Breast epithelium (tissue), 4 donors: ENCODE data around the gene ANKRD29. TPM values are rescaled to one million over a fixed set of nuclear protein-coding genes. Genes with fewer than 3 reads are reported as not detected.

Experiments
- DNase-seq, 2 donors: peaks; one replicate each; pipeline ENCODE4 v3.0.0-alpha.2; 2019; ENCODE audit warnings: low spot score in 2 of 2
- H3K27ac ChIP-seq, 2 donors: fragments of 200-600 bp; sonication (generic) in 1 of 2; one replicate each; pipeline ENCODE4 v1.5.1; 2016 to 2019; ENCODE audit warnings: mild to moderate bottlenecking in 1 of 2
- H3K27me3 ChIP-seq, 2 donors: fragments of 200-600 bp; sonication (generic) in 1 of 2; one replicate each; pipeline versions ENCODE4 v1.5.1 to v1.6.0; 2017 to 2019; ENCODE audit warnings: control low read depth in 1 of 2, mild to moderate bottlenecking in 1 of 2
- H3K36me3 ChIP-seq: fragments of 200-600 bp; one replicate; pipeline ENCODE4 v1.5.1; 2019
- H3K4me1 ChIP-seq, 2 donors: fragments of 200-600 bp; sonication (generic); one replicate each; pipeline ENCODE4 v1.5.1; 2016 to 2019; ENCODE audit warnings: control low read depth in 1 of 2
- H3K4me3 ChIP-seq, 3 donors: fragments of 200-600 bp; sonication (generic); 1 replicate in 2 of 3; 2 replicates in 1 of 3; pipeline ENCODE4 v1.5.1; 2016 to 2019; ENCODE audit warnings: mild to moderate bottlenecking in 3 of 3, moderate library complexity in 2 of 3
- H3K9me3 ChIP-seq, 2 donors: fragments of 200-600 bp; sonication (generic) in 1 of 2; one replicate each; pipeline ENCODE4 v1.5.1; 2016 to 2019; ENCODE audit warnings: control low read depth in 1 of 2
- POLR2A ChIP-seq: fragments of 450-650 bp; IDR thresholded peaks from one replicate; pipeline ENCODE4 v1.6.1; 2016; ENCODE audit warnings: antibody characterized with exemption, mild to moderate bottlenecking, moderate library complexity
- POLR2AphosphoS5 ChIP-seq, 3 donors: sonication (generic); formaldehyde crosslinking; IDR thresholded peaks; one replicate each; pipeline ENCODE4 v1.6.1; 2017; ENCODE audit warnings: antibody characterized with exemption in 3 of 3
- intact Hi-C: fragments of 100-400 bp; cut with DNase I; formaldehyde crosslinking; loops from one replicate; pipeline ENCODE4 v1.15.1; 2023; ENCODE audit warnings: low total_unique reads
- total RNA-seq, 3 donors: library from RNA; depleted of rRNA; stranded (reverse); fragments of >200 nt; gene quantifications; one replicate each; pipeline ENCODE4 v1.1.0, GENCODE V29; 2016
- TF ChIP-seq, protein P1 (sequence below), 3 donors: fragments of 450-650 bp; IDR thresholded peaks; one replicate each; pipeline ENCODE4 v1.5.1; 2016 to 2017; ENCODE audit warnings: antibody characterized with exemption in 3 of 3, mild to moderate bottlenecking in 3 of 3, moderate library complexity in 3 of 3

ANKRD29 gene
- total RNA-seq, 3 donors from 2014 or later = 8.8 to 13.8 (median 9.9) TPM

GRCh38 chr18:23612434-23613090, 50.1 kb downstream of the ANKRD29 start:
- TF ChIP-seq, protein P1, sequence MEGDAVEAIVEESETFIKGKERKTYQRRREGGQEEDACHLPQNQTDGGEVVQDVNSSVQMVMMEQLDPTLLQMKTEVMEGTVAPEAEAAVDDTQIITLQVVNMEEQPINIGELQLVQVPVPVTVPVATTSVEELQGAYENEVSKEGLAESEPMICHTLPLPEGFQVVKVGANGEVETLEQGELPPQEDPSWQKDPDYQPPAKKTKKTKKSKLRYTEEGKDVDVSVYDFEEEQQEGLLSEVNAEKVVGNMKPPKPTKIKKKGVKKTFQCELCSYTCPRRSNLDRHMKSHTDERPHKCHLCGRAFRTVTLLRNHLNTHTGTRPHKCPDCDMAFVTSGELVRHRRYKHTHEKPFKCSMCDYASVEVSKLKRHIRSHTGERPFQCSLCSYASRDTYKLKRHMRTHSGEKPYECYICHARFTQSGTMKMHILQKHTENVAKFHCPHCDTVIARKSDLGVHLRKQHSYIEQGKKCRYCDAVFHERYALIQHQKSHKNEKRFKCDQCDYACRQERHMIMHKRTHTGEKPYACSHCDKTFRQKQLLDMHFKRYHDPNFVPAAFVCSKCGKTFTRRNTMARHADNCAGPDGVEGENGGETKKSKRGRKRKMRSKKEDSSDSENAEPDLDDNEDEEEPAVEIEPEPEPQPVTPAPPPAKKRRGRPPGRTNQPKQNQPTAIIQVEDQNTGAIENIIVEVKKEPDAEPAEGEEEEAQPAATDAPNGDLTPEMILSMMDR (IDR thresholded peaks at IDR 0.05) = no peak
- TF ChIP-seq POLR2AphosphoS5 (IDR thresholded peaks at IDR 0.05) = no peak
- no peak for TF ChIP-seq POLR2A
- H3K9me3 ChIP-seq = no peaks in the 10 kb centered on the region
- H3K27ac ChIP-seq = no peak overlapping the region
- no peaks in the 10 kb centered on the region for H3K27me3 ChIP-seq
- intact Hi-C loops = no loop called here
- no peak for DNase-seq
- no peaks in the 10 kb centered on the region for H3K4me1 ChIP-seq
- H3K36me3 ChIP-seq = no peaks in the 10 kb centered on the region
- no peak overlapping the region for H3K4me3 ChIP-seq

DNA sequence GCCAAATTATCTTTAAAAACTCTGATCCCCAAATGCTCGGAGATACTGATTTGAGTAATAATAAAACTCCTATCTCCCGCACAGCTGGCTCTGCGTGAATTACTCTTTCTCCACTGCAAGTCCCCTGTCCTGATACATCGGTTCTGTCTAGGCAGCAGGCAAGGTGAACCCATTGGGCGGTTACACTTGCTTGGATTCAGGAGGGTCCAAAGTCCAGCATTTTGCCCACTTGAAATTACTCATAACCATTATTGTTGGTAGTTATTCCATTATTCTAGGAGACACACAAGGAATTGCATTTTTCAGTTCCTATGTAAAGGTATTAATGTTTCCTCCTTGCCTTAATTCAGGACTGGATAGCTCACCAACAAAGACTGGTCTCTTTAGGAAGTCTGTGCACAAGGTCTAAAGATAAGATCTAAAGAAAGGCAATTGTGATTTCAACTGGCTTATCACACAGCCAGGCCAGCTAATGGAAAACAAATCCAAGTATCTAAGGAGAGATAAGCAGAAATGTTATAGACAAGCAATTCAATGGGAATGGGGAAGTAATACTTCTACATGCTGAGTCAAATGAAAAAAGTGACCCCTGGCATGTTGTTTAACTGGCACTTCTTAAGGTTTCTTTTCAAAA, 53.2 kb downstream of the ANKRD29 start:
- TF ChIP-seq POLR2A (no peak), POLR2AphosphoS5 (IDR thresholded peaks at IDR 0.05) (no peak)
- TF ChIP-seq, protein P1 (IDR thresholded peaks at IDR 0.05) = no peak
- Histone ChIP-seq H3K27me3 (no peaks in the 10 kb centered on the region), H3K9me3 (no peaks in the 10 kb centered on the region), H3K4me1 (no peaks in the 10 kb centered on the region), H3K4me3 (no peak overlapping the region), H3K36me3 (no peaks in the 10 kb centered on the region), H3K27ac (no peak overlapping the region)
- intact Hi-C loops = no loop called here
- no peak for DNase-seq

DNA sequence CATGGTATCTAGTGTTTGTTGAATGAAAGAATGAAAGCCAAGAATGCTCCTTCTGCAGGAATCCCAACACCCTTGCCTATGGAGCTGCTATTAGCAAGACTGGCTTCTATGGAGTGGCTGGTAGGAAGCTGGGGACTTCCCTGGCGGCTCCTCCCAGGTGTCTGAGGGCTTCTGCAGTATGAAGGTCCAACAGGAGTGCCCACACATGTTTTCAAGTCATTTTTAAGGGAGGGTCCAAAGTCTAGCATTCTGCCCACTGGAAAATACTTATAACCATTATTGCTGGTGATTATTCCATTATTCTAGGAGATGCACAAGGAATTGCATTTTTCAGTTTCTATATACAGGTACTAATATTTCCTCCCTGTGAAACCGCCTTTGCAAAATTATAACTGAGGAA, 54.5 kb downstream of the ANKRD29 start:
- TF ChIP-seq POLR2A = no peak
- TF ChIP-seq, protein P1 (IDR thresholded peaks at IDR 0.05) = no peak
- TF ChIP-seq POLR2AphosphoS5 (IDR thresholded peaks at IDR 0.05) = no peak
- DNase-seq = no peak
- intact Hi-C loops = no loop called here
- Histone ChIP-seq H3K27me3 (no peaks in the 10 kb centered on the region), H3K4me1 (no peaks in the 10 kb centered on the region), H3K9me3 (no peaks in the 10 kb centered on the region), H3K36me3 (no peaks in the 10 kb centered on the region), H3K4me3 (no peak overlapping the region), H3K27ac (no peak overlapping the region)

- Histone ChIP-seq H3K27me3 (no peaks in the 10 kb centered on the region), H3K36me3 (no peaks in the 10 kb centered on the region), H3K27ac (no peak overlapping the region), H3K9me3 (no peaks in the 10 kb centered on the region), H3K4me3 (no peak overlapping the region), H3K4me1 (no peaks in the 10 kb centered on the region)
- DNase-seq = no peak
- intact Hi-C loops = no loop called here
- TF ChIP-seq POLR2AphosphoS5 (IDR thresholded peaks at IDR 0.05) (no peak), POLR2A (no peak)
- TF ChIP-seq, protein P1 (IDR thresholded peaks at IDR 0.05) = no peak
Measured at GRCh38 chr18:23605941-23606340, 56.8 kb downstream of the ANKRD29 start.

- DNase-seq = no peak
- Histone ChIP-seq H3K27me3 (no peaks in the 10 kb centered on the region), H3K9me3 (no peaks in the 10 kb centered on the region), H3K4me3 (no peak overlapping the region), H3K4me1 (no peaks in the 10 kb centered on the region), H3K36me3 (no peaks in the 10 kb centered on the region), H3K27ac (no peak overlapping the region)
- intact Hi-C loops = loop anchor here (5.0 to 10.0 kb wide), 2 partner anchors 85 to 482 kb away; no protein-coding TSS in a partner anchor
- TF ChIP-seq POLR2AphosphoS5 (IDR thresholded peaks at IDR 0.05) (no peak), POLR2A (no peak)
- TF ChIP-seq, protein P1 (IDR thresholded peaks at IDR 0.05) = no peak
Measured at GRCh38 chr18:23599809-23600208, 62.9 kb downstream of the ANKRD29 start.
